Upper lobe of left lung (tissue), 4 donors: Measurements from ENCODE around the gene CSPG5.

ENCODE experiments used
- EP300 ChIP-seq, 4 donors: sonication (generic); formaldehyde crosslinking; IDR thresholded peaks; one replicate each; pipeline ENCODE4 v1.5.1; 2017; ENCODE audit warnings: antibody characterized with exemption in 4 of 4, control low read depth in 2 of 4
- POLR2A ChIP-seq, 4 donors: fragments of 450-650 bp; IDR thresholded peaks; one replicate each; pipeline ENCODE4 v1.5.1; 2016 to 2017; ENCODE audit warnings: antibody characterized with exemption in 4 of 4, mild to moderate bottlenecking in 2 of 4
- POLR2AphosphoS5 ChIP-seq, 2 donors: sonication (generic); formaldehyde crosslinking; IDR thresholded peaks; one replicate each; pipeline ENCODE4 v1.5.1; 2017; ENCODE audit warnings: antibody characterized with exemption in 2 of 2
- TF ChIP-seq, protein P1 (sequence below), 6 experiments: fragments of 450-650 bp in 4 of 6; fragments of 200-600 bp in 2 of 6; sonication (generic) in 2 of 6; IDR thresholded peaks; one replicate each; pipeline ENCODE4 v1.5.1; 2016 to 2019; ENCODE audit warnings: antibody characterized with exemption in 6 of 6

DNA sequence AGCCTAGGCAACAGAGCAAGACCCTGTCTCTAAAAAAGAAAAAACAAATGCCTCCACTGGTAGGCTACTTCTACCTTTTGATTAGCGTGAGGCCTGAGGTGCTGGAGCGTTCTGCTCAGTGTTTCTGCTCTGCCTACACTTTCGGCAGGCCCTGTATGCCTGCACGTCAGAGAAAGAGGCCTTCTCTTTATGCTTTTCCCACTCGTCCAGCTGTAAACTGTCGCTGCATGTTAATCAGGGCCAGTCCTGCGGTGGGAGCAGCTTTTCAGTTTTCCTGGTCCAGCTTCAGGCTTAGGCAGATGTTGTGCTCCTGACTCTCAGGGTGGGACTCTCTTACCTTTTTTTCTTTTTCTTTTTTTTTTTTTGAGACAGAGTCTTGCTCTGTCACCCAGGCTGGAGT, 25.3 kb downstream of the CSPG5 start:
- TF ChIP-seq, protein P1, sequence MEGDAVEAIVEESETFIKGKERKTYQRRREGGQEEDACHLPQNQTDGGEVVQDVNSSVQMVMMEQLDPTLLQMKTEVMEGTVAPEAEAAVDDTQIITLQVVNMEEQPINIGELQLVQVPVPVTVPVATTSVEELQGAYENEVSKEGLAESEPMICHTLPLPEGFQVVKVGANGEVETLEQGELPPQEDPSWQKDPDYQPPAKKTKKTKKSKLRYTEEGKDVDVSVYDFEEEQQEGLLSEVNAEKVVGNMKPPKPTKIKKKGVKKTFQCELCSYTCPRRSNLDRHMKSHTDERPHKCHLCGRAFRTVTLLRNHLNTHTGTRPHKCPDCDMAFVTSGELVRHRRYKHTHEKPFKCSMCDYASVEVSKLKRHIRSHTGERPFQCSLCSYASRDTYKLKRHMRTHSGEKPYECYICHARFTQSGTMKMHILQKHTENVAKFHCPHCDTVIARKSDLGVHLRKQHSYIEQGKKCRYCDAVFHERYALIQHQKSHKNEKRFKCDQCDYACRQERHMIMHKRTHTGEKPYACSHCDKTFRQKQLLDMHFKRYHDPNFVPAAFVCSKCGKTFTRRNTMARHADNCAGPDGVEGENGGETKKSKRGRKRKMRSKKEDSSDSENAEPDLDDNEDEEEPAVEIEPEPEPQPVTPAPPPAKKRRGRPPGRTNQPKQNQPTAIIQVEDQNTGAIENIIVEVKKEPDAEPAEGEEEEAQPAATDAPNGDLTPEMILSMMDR (IDR thresholded peaks at IDR 0.05) = no peak
- no peak for TF ChIP-seq POLR2AphosphoS5 (IDR thresholded peaks at IDR 0.05)
- no peak for TF ChIP-seq POLR2A (IDR thresholded peaks at IDR 0.05)
- no peak for TF ChIP-seq EP300 (IDR thresholded peaks at IDR 0.05)
